Common myeloid progenitor, CD34-positive (primary cell): ENCODE measurements around the gene COL2A1.
A peak's percentile ranks its signal among the peaks of the same experiment; 100 is the strongest.

Experiments used
- CTCF ChIA-PET: fragments of 350-600 bp; sonication (Branson Sonifier 250); formaldehyde crosslinking; loops from one replicate; lab custom pipeline; 2021; ENCODE audit warnings: antibody characterized with exemption; lab: Charles Lee
- POLR2A ChIA-PET: fragments of 350-600 bp; sonication (Branson Sonifier 250); formaldehyde crosslinking; loops from one replicate; lab custom pipeline; 2021; ENCODE audit warnings: antibody characterized with exemption; lab: Charles Lee
- DNase-seq, 3 donors: peaks; one replicate each; pipeline versions ENCODE4 v3.0.0 to v3.0.0-alpha.2; 2013
- H3K27ac ChIP-seq, 2 experiments: 1 replicate in 1 of 2; 2 replicates in 1 of 2; pipeline ENCODE4 v1.7.0; 2013; ENCODE audit warnings: inconsistent platforms in 2 of 2, low read length in 2 of 2, mild to moderate bottlenecking in 2 of 2, low read depth in 1 of 2, moderate library complexity in 1 of 2; ENCODE audit not compliant: severe bottlenecking in 2 of 2, insufficient read depth in 1 of 2, poor library complexity in 1 of 2
- H3K27me3 ChIP-seq, 5 experiments: replicated peaks in 2 of 5; 1 replicate in 3 of 5; 2 replicates in 2 of 5; pipeline versions ENCODE4 v1.6.1 to v1.7.0; 2013; ENCODE audit warnings: low read length in 4 of 5, mild to moderate bottlenecking in 2 of 5, moderate library complexity in 2 of 5, inconsistent platforms in 1 of 5; ENCODE audit not compliant: insufficient read depth in 5 of 5, control insufficient read depth in 4 of 5
- H3K36me3 ChIP-seq, 4 experiments: 1 replicate in 2 of 4; 2 replicates in 2 of 4; pipeline versions ENCODE4 v1.6.1 to v1.7.0; 2013; ENCODE audit warnings: low read length in 3 of 4, control low read depth in 1 of 4, mild to moderate bottlenecking in 1 of 4; ENCODE audit not compliant: control insufficient read depth in 4 of 4, insufficient read depth in 4 of 4
- H3K4me1 ChIP-seq, 4 experiments: 1 replicate in 3 of 4; 2 replicates in 1 of 4; pipeline versions ENCODE4 v1.6.1 to v1.7.1; 2013; ENCODE audit warnings: low read length in 3 of 4, mild to moderate bottlenecking in 3 of 4, control low read depth in 1 of 4, inconsistent platforms in 1 of 4, moderate library complexity in 1 of 4; ENCODE audit not compliant: control insufficient read depth in 4 of 4, insufficient read depth in 4 of 4; ENCODE audit errors: control extremely low read depth in 1 of 4
- H3K4me3 ChIP-seq, 7 experiments: 1 replicate in 4 of 7; 2 replicates in 3 of 7; pipeline versions ENCODE4 v1.5.1 to v1.7.0; 2013; ENCODE audit warnings: mild to moderate bottlenecking in 7 of 7, low read length in 6 of 7, moderate library complexity in 6 of 7, inconsistent platforms in 2 of 7, low read depth in 2 of 7, control low read depth in 1 of 7; ENCODE audit not compliant: insufficient read depth in 4 of 7, control insufficient read depth in 1 of 7; ENCODE audit errors: extremely low read depth in 1 of 7
- H3K9me3 ChIP-seq, 5 experiments: 1 replicate in 4 of 5; 2 replicates in 1 of 5; pipeline versions ENCODE4 v1.6.1 to v1.7.1; 2013; ENCODE audit warnings: low read length in 4 of 5, mild to moderate bottlenecking in 2 of 5, inconsistent platforms in 1 of 5, low read depth in 1 of 5, moderate library complexity in 1 of 5; ENCODE audit not compliant: control insufficient read depth in 4 of 5, insufficient read depth in 2 of 5; ENCODE audit errors: control extremely low read depth in 1 of 5
- WGBS: methylation state at CpG from one replicate; pipeline ENCODE4 v1.1.5; 2013; ENCODE audit not compliant: insufficient coverage; 5-methylcytosine and 5-hydroxymethylcytosine counted together

COL2A1 gene

GRCh38 chr12:48031135-48031960 lies 27.1 kb upstream of the COL2A1 start:
- ChIA-PET POLR2A (no interaction called here), CTCF (interaction anchor here (2.2 kb wide), 1 partner anchor 20 kb away, joined by 7 read pairs; no protein-coding TSS in a partner anchor)
- WGBS, result 95% methylated on average over 11 of the region's 12 CpGs
- no peaks in the 10 kb centered on the region for H3K36me3 ChIP-seq
- H3K27ac ChIP-seq, result no peak overlapping the region
- no peak overlapping the region for H3K4me3 ChIP-seq
- no peaks in the 10 kb centered on the region for H3K9me3 ChIP-seq
- DNase-seq, result no peak
- H3K4me1 ChIP-seq, result peaks cover 0 to 34% (median 29%) of the 10 kb centered on the region in 4 experiments
- H3K27me3 ChIP-seq, result no peaks in the 10 kb centered on the region

GRCh38 chr12:48030173-48030650 lies 25.9 kb upstream of the COL2A1 start:
- WGBS, result 63% methylated on average over 4 of the region's 4 CpGs
- H3K4me3 ChIP-seq, result no peak overlapping the region
- peaks cover 0 to 34% (median 29%) of the 10 kb centered on the region in 4 experiments for H3K4me1 ChIP-seq
- no peaks in the 10 kb centered on the region for H3K27me3 ChIP-seq
- peak; percentile 8 to 49 (median 37) for DNase-seq
- ChIA-PET POLR2A (no interaction called here), CTCF (interaction anchor here (2.2 kb wide), 1 partner anchor 21 kb away, joined by 7 read pairs; no protein-coding TSS in a partner anchor)
- no peaks in the 10 kb centered on the region for H3K9me3 ChIP-seq
- H3K27ac ChIP-seq, result no peak overlapping the region
- H3K36me3 ChIP-seq, result no peaks in the 10 kb centered on the region

GRCh38 chr12:48029491-48030172 lies 25.4 kb upstream of the COL2A1 start:
- Histone ChIP-seq H3K27me3 (no peaks in the 10 kb centered on the region), H3K27ac (no peak overlapping the region), H3K4me1 (peaks cover 0 to 34% (median 29%) of the 10 kb centered on the region in 4 experiments), H3K9me3 (no peaks in the 10 kb centered on the region), H3K36me3 (no peaks in the 10 kb centered on the region), H3K4me3 (no peak overlapping the region)
- 54% methylated on average over 4 of the region's 8 CpGs for WGBS
- CTCF ChIA-PET, result interaction anchor here (1.4 to 2.2 kb wide), 2 partner anchors 14 to 22 kb away, joined by 6 to 7 read pairs; no protein-coding TSS in a partner anchor
- POLR2A ChIA-PET, result no interaction called here
- no peak for DNase-seq

DNA sequence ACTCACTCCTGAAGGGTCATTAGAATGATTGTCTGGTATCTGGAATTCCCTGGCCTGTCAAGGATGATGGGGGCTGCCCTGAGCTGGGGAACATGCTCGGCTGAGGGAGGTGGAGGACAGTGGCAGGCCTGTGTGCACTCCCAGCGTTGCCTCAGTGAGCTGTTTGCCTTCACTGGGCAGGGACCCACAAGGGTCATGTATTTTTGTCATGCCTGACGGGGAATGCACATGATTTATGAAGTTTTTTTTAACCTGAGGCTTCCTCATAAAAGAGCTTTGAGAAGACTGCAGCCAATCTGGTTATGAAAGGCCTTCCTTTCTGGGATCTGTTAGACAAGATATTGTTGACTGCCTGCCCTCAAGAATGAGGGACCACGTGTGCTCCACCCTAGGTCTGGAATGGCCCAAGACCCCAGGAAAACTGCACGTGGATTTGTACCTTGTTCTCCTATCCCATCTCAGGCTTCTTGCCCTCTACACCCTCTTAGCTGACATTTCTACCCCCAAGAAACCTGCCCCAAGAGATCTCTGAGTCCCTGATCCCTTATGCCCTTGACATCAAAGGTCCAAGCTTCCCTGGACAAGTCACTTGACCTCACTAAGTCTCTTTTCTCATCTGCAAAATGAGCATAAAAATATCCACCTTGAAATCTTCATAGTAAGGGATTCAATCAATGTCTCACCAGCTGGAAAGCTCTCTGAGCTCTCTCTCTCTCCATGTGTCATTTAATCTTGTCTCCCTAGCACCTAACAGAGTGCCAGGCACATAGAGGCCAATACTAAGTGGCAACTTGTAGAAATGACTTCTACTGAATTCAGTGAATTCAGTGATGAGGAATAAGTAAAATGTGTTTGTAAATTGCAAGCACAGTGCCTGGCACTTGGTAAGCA lies 24.5 kb upstream of the COL2A1 start:
- 8% methylated on average over 5 of the region's 5 CpGs for WGBS
- Histone ChIP-seq H3K4me1 (peaks cover 0 to 34% (median 29%) of the 10 kb centered on the region in 4 experiments), H3K9me3 (no peaks in the 10 kb centered on the region), H3K27ac (no peak overlapping the region), H3K27me3 (no peaks in the 10 kb centered on the region), H3K4me3 (no peak overlapping the region), H3K36me3 (no peaks in the 10 kb centered on the region)
- CTCF ChIA-PET, result interaction anchor here (0.9 to 1.4 kb wide), 2 partner anchors 13 to 24 kb away, joined by 3 to 6 read pairs; no protein-coding TSS in a partner anchor
- DNase-seq, result peak; percentile 20 to 72 (median 52)
- POLR2A ChIA-PET, result no interaction called here

GRCh38 chr12:48027183-48028002 lies 23.1 kb upstream of the COL2A1 start:
- peaks cover 0 to 34% (median 29%) of the 10 kb centered on the region in 4 experiments for H3K4me1 ChIP-seq
- WGBS, result 58% methylated on average over 16 of the region's 18 CpGs
- ChIA-PET POLR2A (interaction anchor here (0.6 kb wide), 1 partner anchor 29 kb away, joined by 3 read pairs; no protein-coding TSS in a partner anchor), CTCF (no interaction called here)
- peak in 2 of 3 donors; percentile 34 to 45 for DNase-seq
- peaks cover 0 to 2% (median 0%) of the 10 kb centered on the region in 5 experiments for H3K27me3 ChIP-seq
- peak overlapping the region in 1 of 7 experiments; percentile 18 for H3K4me3 ChIP-seq
- no peak overlapping the region for H3K27ac ChIP-seq
- H3K36me3 ChIP-seq, result no peaks in the 10 kb centered on the region
- no peaks in the 10 kb centered on the region for H3K9me3 ChIP-seq
